ENCODE results near the gene CEACAM18. TPM values are rescaled to one million over a fixed set of nuclear protein-coding genes. Genes with fewer than 3 reads are reported as not detected.

Gene CEACAM18
- total and polyA plus RNA-seq, 2 of the 8 experiments (the other 6 are each of a cell fraction or from before 2014, with no cell fraction given), result not detected

DNA sequence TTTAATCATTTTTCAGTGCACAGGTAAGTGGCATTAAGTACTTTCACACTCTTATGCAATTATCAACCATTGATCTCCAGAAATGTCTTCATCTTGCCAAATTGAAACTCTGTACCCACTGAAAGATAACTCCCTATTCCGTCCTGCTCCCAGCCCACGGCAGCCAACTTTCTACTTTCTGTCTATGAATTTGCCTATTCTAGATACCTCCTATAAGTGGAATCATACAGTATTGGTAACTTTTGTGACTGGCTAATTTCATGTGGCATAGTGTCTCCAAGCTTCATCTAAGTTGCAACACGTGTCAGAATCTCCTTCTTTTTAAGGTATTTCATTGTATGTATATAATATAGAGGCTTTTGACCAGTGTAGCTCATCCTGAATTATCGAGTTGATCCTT, 5.7 kb upstream of the CEACAM18 start:
- no peak overlapping the region for H2AK5ac ChIP-seq (ENCODE audit: low read depth, low read length)
- no peak overlapping the region for H3K27ac ChIP-seq (ENCODE audit: low read depth, low read length)
- no peak overlapping the region for H4K5ac ChIP-seq (ENCODE audit: insufficient read length, low read depth, low read length)
- H3K18ac ChIP-seq (ENCODE audit: extremely low read depth, low read length), result no peak overlapping the region
- H3K56ac ChIP-seq (replicated peaks; ENCODE audit: insufficient read length, low read depth, low read length), result no peak overlapping the region
- no peak overlapping the region for H2BK20ac ChIP-seq (ENCODE audit: low read length)
- no peak overlapping the region for H4K8ac ChIP-seq (ENCODE audit: extremely low read depth, insufficient read depth, low read length)
- H2BK5ac ChIP-seq (ENCODE audit: low read depth, low read length), result no peak overlapping the region
- H3K14ac ChIP-seq (ENCODE audit: insufficient read length), result no peak overlapping the region
- no peak overlapping the region for H4K91ac ChIP-seq (replicated peaks; ENCODE audit: insufficient read length, low read length)
- WGBS, 2 experiments (ENCODE audit: extremely low coverage in 1 of 2, insufficient coverage in 1 of 2, insufficient read length in 1 of 2, insufficient replicate concordance in 2 of 2, low coverage in 1 of 2, low lambda C conversion rate in 2 of 2, missing lambda C conversion rate in 1 of 2), result 41% methylated on average over 4 of the region's 4 CpGs; no CpG with 5 or more reads in 1 of the 2 experiments
- H3K23ac ChIP-seq (ENCODE audit: insufficient read length), result no peak overlapping the region
- no peak for FAIRE-seq
- no peak overlapping the region for H2BK120ac ChIP-seq (replicated peaks; ENCODE audit: low read depth, low read length)
- no peak overlapping the region for H3K4me3 ChIP-seq (ENCODE audit: extremely low read depth in 1 of 4, insufficient read depth in 2 of 4, low read depth in 3 of 4, low read length in 4 of 4)
- H2AFZ ChIP-seq (ENCODE audit: low read length), result no peak overlapping the region
- ChIA-PET POLR2A (ENCODE audit: partially characterized antibody) (no interaction called here), CTCF (ENCODE audit: partially characterized antibody) (interaction anchor here (0.6 to 6.6 kb wide), 34 partner anchors 10 to 315 kb away, joined by 3 to 83 read pairs (median 4); no protein-coding TSS in a partner anchor)
- H3K36me3 ChIP-seq (ENCODE audit: control insufficient read depth in 2 of 4, insufficient read depth in 4 of 4, low read length in 3 of 4), result no peaks in the 10 kb centered on the region
- H3K9me3 ChIP-seq (ENCODE audit: insufficient read depth in 2 of 2, low read depth in 1 of 2, low read length in 1 of 2), result peaks cover 13 to 31% of the 10 kb centered on the region in 2 experiments
- no peak overlapping the region for H3K9ac ChIP-seq (replicated peaks in 1 of 4; ENCODE audit: extremely low read depth in 1 of 4, low read depth in 3 of 4, low read length in 3 of 4)
- H2BK12ac ChIP-seq (ENCODE audit: low read depth, low read length), result no peak overlapping the region
- H3K4ac ChIP-seq (replicated peaks; ENCODE audit: insufficient read length, low read depth, low read length), result no peak overlapping the region
- DNase-seq (ENCODE audit: low read depth in 1 of 2, low spot score in 2 of 2), result no peak
- no peaks in the 10 kb centered on the region for H4K20me1 ChIP-seq (replicated peaks in 1 of 2; ENCODE audit: control insufficient read depth in 1 of 2, insufficient read depth in 2 of 2, low read length in 2 of 2)
- no peak overlapping the region for H2BK15ac ChIP-seq (ENCODE audit: low read length)
- no peaks in the 10 kb centered on the region for H3K79me1 ChIP-seq (ENCODE audit: low read depth, low read length)
- no peak overlapping the region for H3K4me2 ChIP-seq (ENCODE audit: insufficient read depth in 1 of 2, low read depth in 2 of 2, low read length in 2 of 2)
- no peaks in the 10 kb centered on the region; a peak in 1 of 7 replicates for H3K27me3 ChIP-seq (replicated peaks in 1 of 4; ENCODE audit: control insufficient read depth in 3 of 4, extremely low read depth in 1 of 4, insufficient read depth in 3 of 4, low read length in 3 of 4)
- H3K23me2 ChIP-seq (ENCODE audit: low read depth, low read length), result no peaks in the 10 kb centered on the region
- no peaks in the 10 kb centered on the region for H3K4me1 ChIP-seq (replicated peaks in 1 of 4; ENCODE audit: control insufficient read depth in 3 of 4, insufficient read depth in 4 of 4, low read length in 3 of 4)
- no peaks in the 10 kb centered on the region for H3K79me2 ChIP-seq (ENCODE audit: control insufficient read depth in 1 of 2, insufficient read depth in 2 of 2, low read length in 2 of 2)
- TF ChIP-seq GABPA (IDR thresholded peaks at IDR 0.05; ENCODE audit: borderline replicate concordance, insufficient read depth, low read length) (no peak), RXRA (IDR thresholded peaks at IDR 0.05; ENCODE audit: insufficient read depth, low read depth, low read length) (no peak)

Data from H1 (cell line).